ENCODE results near the gene ESRRB.

DNA sequence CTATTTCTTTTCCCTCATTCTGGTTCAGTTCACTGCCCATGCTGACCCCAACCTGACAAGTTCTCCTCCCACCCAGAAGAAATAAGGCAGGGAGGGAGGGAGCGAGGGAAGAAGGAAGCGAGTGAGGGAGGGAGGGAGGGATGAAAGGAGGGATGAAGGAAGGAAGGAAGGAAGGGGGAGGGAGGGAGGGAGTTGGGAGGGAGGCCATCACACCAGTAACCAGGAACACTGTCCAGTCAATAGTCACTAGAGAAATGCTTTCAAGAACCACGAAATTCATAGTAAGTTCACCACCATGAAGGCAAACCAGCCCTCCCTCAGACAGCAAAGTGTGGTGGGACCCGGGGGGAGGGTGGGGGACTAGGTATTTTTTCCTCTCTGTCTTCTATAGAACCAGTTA, 142.4 kb downstream of the ESRRB start:
- TF ChIP-seq, protein P1, sequence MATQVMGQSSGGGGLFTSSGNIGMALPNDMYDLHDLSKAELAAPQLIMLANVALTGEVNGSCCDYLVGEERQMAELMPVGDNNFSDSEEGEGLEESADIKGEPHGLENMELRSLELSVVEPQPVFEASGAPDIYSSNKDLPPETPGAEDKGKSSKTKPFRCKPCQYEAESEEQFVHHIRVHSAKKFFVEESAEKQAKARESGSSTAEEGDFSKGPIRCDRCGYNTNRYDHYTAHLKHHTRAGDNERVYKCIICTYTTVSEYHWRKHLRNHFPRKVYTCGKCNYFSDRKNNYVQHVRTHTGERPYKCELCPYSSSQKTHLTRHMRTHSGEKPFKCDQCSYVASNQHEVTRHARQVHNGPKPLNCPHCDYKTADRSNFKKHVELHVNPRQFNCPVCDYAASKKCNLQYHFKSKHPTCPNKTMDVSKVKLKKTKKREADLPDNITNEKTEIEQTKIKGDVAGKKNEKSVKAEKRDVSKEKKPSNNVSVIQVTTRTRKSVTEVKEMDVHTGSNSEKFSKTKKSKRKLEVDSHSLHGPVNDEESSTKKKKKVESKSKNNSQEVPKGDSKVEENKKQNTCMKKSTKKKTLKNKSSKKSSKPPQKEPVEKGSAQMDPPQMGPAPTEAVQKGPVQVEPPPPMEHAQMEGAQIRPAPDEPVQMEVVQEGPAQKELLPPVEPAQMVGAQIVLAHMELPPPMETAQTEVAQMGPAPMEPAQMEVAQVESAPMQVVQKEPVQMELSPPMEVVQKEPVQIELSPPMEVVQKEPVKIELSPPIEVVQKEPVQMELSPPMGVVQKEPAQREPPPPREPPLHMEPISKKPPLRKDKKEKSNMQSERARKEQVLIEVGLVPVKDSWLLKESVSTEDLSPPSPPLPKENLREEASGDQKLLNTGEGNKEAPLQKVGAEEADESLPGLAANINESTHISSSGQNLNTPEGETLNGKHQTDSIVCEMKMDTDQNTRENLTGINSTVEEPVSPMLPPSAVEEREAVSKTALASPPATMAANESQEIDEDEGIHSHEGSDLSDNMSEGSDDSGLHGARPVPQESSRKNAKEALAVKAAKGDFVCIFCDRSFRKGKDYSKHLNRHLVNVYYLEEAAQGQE (IDR thresholded peaks at IDR 0.05; ENCODE audit: insufficient read depth in 1 of 2, low read depth in 2 of 2, low read length in 2 of 2) = no peak
- TF ChIP-seq POLR2AphosphoS5 (IDR thresholded peaks at IDR 0.05; ENCODE audit: low read depth, low read length) = no peak
- TF ChIP-seq SIN3A (IDR thresholded peaks at IDR 0.05; ENCODE audit: borderline replicate concordance, insufficient read depth, low read length) = no peak
- no peak for TF ChIP-seq TAF1 (IDR thresholded peaks at IDR 0.05; ENCODE audit: borderline replicate concordance, insufficient read depth, low read length)
- no peak for TF ChIP-seq FOXP2 (optimal IDR thresholded peaks at IDR 0.05; ENCODE audit: borderline replicate concordance, extremely low read depth, extremely low read length, insufficient read depth)

Measured in PFSK-1 (cell line).